HUES6 (cell line): ENCODE data around the gene KRTAP5-11.
"Not testable (repeated sequence)": the region's sequence is repeated elsewhere in the genome, so short reads cannot be mapped to it uniquely, and the experiment has no call there.

Source experiments
- H3K27ac ChIP-seq: 2 replicates; pipeline ENCODE4 v1.7.0; 2013; ENCODE audit warnings: low read depth, mild to moderate bottlenecking, low read length, inconsistent platforms
- H3K27me3 ChIP-seq: 2 replicates; pipeline ENCODE4 v1.6.1; 2013; ENCODE audit warnings: low read length; ENCODE audit not compliant: control insufficient read depth, insufficient read depth
- H3K36me3 ChIP-seq: 2 replicates; pipeline ENCODE4 v1.6.1; 2013; ENCODE audit warnings: low read length; ENCODE audit not compliant: control insufficient read depth, insufficient read depth
- H3K4me1 ChIP-seq: 2 replicates; pipeline ENCODE4 v1.6.1; 2013; ENCODE audit warnings: low read length; ENCODE audit not compliant: control insufficient read depth, insufficient read depth
- H3K4me3 ChIP-seq: 2 replicates; pipeline ENCODE4 v1.5.1; 2013; ENCODE audit warnings: low read depth, low read length
- H3K9ac ChIP-seq: one replicate; pipeline ENCODE4 v1.6.1; 2013; ENCODE audit warnings: mild to moderate bottlenecking, low read length
- H3K9me3 ChIP-seq: 2 replicates; pipeline ENCODE4 v1.6.1; 2013; ENCODE audit warnings: low read depth, low read length; ENCODE audit not compliant: control insufficient read depth, insufficient read depth

Gene KRTAP5-11

DNA sequence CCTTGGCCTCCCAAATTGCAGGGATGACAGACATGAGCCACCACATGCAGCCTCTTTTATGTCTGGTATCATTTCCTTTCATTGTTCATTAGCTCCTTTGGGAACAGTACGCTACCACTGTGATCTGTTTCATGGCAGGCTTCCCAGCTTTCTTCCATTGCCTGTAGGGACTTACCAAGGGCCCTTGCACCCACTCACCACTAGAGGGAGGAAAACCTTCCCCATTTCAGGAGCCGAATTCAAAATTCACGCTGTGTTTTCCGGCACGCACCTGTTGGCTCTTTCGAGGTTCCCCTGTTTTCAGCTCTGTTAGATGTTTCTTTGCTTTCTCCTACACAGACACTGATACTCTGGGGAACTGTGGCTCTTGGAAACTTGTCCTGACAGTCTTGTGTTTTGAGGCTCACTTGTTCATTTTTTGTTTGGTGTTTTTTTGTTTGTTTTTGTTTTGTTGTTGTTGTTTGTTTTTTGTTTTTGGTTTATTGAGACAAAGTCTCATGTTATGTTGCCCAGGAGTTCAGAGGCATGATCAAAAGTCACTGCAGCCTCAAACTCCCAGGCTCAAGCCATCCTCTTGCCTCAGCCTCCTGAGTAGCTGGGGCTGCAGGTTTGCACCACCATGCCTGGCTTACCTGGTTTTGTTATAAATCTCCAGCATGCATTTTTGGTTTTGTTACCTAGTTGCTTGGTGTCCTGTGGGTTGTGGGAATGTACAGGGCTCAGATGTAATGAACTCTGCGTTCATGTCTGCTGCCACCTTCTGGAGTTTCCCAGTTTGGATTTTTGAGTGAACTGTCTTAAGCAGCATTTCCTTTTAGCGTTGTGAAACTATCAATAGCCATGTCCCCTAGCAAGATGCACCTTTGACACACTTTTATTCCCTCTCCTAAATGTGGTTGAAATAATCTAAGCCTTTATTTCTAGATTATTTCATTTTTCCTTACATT, 2.3 kb downstream of the KRTAP5-11 start:
- H3K4me3 ChIP-seq, result no peak overlapping the region

DNA sequence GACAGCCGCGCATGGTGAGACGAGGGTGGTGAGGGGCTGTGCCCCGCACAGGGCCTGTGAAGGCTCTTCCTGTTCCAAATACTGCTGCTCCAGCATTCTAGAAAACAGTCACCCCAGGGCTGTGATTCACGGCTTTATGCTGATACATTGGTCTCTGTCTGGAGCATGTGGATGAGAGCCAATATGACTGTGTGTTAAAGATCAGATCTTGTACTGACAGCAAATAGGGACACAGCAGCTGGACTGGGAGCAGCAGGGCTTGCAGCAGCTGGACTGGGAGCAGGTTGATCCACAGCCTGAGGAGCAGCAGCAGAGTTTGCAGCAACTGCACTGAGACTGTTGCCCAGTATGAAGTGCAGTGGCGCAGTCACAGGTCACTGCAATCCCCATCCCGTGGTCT, 3.2 kb downstream of the KRTAP5-11 start:
- H3K4me1 ChIP-seq, result peaks cover 22% of the 10 kb centered on the region
- H3K27me3 ChIP-seq, H3K4me3 ChIP-seq, H3K27ac ChIP-seq, H3K9me3 ChIP-seq, H3K36me3 ChIP-seq, H3K9ac ChIP-seq: not testable (repeated sequence)

More for the DNA sequence above, 2.3 kb downstream of the KRTAP5-11 start:
- Histone ChIP-seq H3K9me3 (no peaks in the 10 kb centered on the region), H3K36me3 (no peaks in the 10 kb centered on the region), H3K27me3 (0 out of 2 replicates have a peak, but pooled peaks cover 8% of the 10 kb centered on the region), H3K9ac (no peak overlapping the region), H3K27ac (no peak overlapping the region), H3K4me1 (peaks cover 22% of the 10 kb centered on the region)

DNA sequence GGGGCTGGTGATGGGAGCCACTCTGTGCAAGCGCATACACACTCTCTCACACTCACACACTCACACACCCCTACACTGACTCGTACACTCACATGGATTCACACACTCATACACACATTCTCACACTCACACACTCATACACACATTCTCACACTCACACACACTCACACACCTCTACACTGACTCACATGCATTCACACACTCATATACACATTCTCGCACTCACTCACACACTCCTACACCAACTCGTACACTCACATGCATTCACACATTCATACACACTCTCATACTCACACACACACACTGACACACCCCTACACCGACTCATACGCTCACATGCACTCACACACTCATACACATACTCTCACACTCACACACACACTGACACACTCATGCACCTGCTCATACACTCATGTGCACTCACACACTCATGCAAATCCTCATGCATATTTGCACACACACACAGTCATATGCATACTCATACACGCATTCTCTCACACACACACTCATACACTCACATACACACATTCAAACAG, 5.1 kb downstream of the KRTAP5-11 start:
- H3K4me3 ChIP-seq, result no peak overlapping the region
- H3K9me3 ChIP-seq, result no peaks in the 10 kb centered on the region
- no peak overlapping the region for H3K27ac ChIP-seq
- H3K4me1 ChIP-seq, result peaks cover 22% of the 10 kb centered on the region
- 0 out of 2 replicates have a peak, but pooled peaks cover 8% of the 10 kb centered on the region for H3K27me3 ChIP-seq
- H3K36me3 ChIP-seq, result no peaks in the 10 kb centered on the region
- H3K9ac ChIP-seq, result no peak overlapping the region

DNA sequence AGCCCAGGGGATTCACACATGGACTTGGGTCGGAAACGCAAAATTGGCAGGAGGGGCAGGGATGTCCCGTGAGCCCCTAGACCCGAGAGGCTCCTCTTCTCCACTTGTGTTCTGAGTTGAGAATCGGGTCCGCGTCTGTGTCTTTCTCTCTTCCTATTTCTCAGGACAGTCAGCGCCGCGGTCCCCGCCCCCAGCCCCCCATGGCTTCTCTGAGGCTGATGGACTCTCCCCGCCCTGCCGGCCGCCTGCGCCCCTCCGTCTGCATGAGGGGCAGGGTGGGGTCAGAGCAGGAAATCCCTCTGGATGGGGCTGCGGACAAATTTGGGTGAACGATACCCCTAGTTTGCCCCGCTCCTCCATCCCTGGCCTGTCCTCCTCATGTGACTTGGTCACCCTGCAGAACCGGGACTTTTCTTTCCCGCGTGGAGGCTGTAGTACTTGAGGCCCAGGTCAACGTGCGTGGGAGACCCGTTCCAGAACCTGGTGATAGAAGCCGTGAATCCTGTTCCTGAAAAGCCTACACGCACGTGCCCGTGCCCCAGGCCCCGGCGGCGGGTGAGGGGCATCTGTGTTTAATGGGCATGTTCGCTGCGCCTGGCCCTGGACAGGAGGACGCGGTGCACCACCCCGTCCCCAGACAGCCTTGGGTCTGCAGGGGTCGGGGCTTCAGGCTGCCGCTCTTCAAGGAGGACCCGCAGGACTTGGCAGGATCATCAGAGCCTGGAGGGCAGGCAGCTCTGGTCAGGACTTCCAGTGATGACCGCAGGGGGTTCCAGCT, 5.8 kb downstream of the KRTAP5-11 start:
- not testable (repeated sequence) for H3K27ac ChIP-seq, H3K4me3 ChIP-seq, H3K9me3 ChIP-seq, H3K27me3 ChIP-seq, H3K9ac ChIP-seq, H3K36me3 ChIP-seq
- H3K4me1 ChIP-seq, result peaks cover 21% of the 10 kb centered on the region

DNA sequence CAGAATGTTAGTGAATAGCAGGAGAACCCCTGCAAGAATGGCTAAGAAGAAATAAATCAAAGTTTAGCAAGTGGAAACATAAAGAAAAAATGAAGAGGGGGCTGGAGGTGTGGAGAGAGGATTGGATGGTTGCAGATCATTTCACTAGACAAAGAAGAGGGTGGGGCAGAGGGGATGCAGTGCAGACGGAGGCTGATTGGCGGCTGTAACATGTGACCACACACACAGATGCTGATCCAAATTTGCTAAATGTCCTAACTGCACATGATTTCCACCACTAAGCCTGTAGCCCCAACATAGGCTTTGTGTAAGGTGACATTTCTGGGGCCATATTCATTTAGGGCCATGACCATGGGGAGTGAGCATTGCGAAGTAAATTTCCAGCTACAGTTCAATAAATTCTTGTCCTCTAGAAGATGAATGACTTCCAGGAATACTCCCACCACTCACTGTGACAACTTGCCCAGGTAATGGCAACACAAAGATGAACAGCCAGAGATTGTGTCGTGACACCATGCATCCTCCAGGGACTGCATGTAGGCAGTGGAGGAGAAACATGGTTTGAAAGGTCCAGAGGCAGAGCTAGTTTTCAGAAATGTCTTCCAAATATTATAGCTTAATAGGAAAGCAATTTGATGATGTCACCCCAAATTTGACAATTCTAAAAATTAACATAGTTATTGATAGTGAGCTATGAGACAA, 6.8 kb downstream of the KRTAP5-11 start:
- Histone ChIP-seq H3K27ac (no peak overlapping the region), H3K27me3 (no peaks in the 10 kb centered on the region), H3K9ac (no peak overlapping the region), H3K4me3 (no peak overlapping the region), H3K4me1 (peaks cover 11% of the 10 kb centered on the region), H3K36me3 (no peaks in the 10 kb centered on the region), H3K9me3 (no peaks in the 10 kb centered on the region)

DNA sequence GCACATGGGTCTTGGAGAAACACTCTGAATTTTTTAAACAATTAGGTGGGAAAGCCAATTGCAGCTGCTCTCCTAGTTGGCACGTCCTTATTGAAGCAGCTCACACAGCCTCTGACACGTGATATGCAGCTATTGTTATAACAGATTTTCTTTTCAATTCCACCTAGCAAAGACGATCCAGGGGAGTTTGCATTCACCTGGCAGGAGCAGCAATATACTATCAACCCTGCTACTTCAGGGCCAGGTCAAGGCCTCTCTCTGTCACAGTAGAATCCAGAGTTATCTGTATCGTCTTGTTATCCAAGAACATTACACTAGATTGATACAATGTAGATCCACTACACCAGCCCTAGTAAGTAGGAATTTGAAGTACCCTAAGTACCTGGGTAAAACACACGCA, 8.3 kb downstream of the KRTAP5-11 start:
- no peaks in the 10 kb centered on the region for H3K27me3 ChIP-seq
- no peak overlapping the region for H3K27ac ChIP-seq
- no peaks in the 10 kb centered on the region for H3K36me3 ChIP-seq
- no peak overlapping the region for H3K4me3 ChIP-seq
- no peaks in the 10 kb centered on the region for H3K9me3 ChIP-seq
- no peaks in the 10 kb centered on the region for H3K4me1 ChIP-seq
- H3K9ac ChIP-seq, result no peak overlapping the region

DNA sequence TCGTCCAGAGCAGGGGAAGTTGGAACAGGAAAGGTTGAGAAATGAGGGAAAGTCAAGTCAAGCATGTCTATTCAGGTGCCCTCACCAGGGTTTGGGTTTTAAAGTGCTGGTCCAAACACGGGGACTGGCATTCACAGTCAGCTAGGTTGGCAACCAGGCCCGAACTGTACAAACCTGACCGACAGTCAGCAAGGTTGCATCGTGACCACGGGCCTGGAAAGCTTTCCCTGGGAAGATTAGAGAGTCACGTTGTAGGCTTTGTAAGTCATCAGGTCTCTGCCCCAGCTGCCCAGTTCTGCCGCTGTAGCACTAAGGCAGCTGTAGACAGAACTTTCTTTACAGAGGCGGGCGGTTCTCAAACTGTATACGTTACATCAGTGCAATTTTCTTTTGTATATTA, 9.9 kb downstream of the KRTAP5-11 start:
- no peak overlapping the region for H3K27ac ChIP-seq
- H3K4me3 ChIP-seq, result no peak overlapping the region
- H3K9me3 ChIP-seq, result no peaks in the 10 kb centered on the region
- no peaks in the 10 kb centered on the region for H3K27me3 ChIP-seq
- no peak overlapping the region for H3K9ac ChIP-seq
- H3K36me3 ChIP-seq, result no peaks in the 10 kb centered on the region
- peaks cover 7% of the 10 kb centered on the region; the same call in 1 of the 2 replicates for H3K4me1 ChIP-seq

DNA sequence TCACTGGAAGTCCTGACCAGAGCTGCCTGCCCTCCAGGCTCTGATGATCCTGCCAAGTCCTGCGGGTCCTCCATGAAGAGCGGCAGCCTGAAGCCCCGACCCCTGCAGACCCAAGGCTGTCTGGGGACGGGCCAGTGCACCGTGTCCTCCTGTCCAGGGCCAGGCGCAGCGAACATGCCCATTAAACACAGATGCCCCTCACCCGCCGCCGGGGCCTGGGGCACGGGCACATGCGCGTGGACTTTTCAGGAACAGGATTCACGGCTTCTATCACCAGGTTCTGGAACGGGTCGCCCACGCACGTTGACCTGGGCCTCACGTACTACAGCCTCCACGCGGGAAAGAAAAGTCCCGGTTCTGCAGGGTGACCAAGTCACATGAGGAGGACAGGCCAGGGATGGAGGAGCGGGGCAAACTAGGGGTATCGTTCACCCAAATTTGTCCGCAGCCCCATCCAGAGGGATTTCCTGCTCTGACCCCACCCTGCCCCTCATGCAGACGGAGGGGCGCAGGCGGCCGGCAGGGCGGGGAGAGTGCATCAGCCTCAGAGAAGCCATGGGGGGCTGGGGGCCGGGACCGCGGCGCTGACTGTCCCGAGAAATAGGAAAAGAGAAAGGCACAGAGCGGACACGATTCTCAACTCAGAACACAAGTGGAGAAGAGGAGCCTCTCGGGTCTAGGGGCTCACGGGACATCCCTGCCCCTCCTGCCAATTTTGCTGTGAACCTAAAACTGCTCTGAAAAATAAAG, 11.4 kb downstream of the KRTAP5-11 start:
- peaks cover 19% of the 10 kb centered on the region for H3K4me1 ChIP-seq
- not testable (repeated sequence) for H3K27me3 ChIP-seq, H3K9me3 ChIP-seq, H3K4me3 ChIP-seq, H3K9ac ChIP-seq, H3K27ac ChIP-seq, H3K36me3 ChIP-seq

DNA sequence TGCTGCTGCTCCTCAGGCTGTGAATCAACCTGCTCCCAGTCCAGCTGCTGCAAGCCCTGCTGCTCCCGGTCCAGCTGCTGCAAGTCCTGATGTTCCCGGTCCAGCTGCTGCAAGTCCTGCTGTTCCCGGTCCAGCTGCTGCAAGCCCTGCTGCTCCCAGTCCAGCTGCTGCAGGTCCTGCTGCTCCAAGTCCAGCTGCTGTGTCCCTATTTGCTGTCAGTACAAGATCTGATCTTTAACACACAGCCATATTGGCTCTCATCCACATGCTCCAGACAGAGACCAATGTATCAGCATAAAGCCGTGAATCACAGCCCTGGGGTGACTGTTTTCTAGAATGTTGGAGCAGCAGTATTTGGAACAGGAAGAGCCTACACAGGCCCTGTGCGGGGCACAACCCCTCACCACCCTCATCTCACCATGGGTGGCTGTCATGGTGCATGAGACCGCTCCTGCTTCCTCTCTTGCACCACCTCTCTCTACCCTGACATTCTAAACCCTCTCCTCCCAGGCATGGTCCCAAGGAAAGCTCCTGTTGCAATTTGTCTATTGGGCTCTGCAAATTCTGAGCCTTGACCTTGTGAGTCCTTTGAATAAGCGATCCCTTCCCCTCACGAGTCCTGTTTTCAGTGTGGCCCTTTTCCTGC, 13.8 kb downstream of the KRTAP5-11 start:
- Histone ChIP-seq H3K9ac (no peak overlapping the region), H3K4me1 (peaks cover 21% of the 10 kb centered on the region), H3K36me3 (no peaks in the 10 kb centered on the region), H3K4me3 (no peak overlapping the region), H3K27ac (no peak overlapping the region), H3K27me3 (no peaks in the 10 kb centered on the region), H3K9me3 (no peaks in the 10 kb centered on the region)

DNA sequence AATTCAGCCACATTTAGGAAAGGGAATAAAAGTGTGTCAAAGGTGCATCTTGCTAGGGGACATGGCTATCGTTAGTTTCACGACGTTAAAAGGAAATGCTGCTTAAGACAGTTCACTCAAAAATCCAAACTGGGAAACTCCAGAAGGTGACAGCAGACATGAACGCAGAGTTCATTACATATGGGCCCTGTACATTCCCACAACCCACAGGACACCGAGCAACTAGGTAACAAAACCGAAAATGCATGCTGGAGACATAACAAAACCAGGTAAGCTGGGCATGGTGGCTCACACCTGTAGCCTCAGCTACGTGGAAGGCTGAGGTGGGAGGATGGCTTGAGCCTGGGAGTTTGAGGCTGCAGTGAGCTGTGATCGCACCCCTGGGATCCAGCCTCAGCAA, 15.0 kb downstream of the KRTAP5-11 start:
- not testable (repeated sequence) for H3K9ac ChIP-seq, H3K27me3 ChIP-seq, H3K4me3 ChIP-seq, H3K9me3 ChIP-seq, H3K36me3 ChIP-seq, H3K27ac ChIP-seq
- peaks cover 21% of the 10 kb centered on the region for H3K4me1 ChIP-seq
